ENCODE data around the gene CRYL1.

CRYL1 gene

GRCh38 chr13:20491926-20492435, 33.7 kb downstream of the CRYL1 start:
- no peak for DNase-seq

GRCh38 chr13:20489185-20489820, 36.4 kb downstream of the CRYL1 start:
- no peak for DNase-seq

- no peak for DNase-seq
These were observed 37.7 kb downstream of the CRYL1 start for GRCh38 chr13:20487927-20488326.

GRCh38 chr13:20482787-20483186, 42.9 kb downstream of the CRYL1 start:
- DNase-seq: no peak

- no peak for DNase-seq
These were observed 43.3 kb downstream of the CRYL1 start for GRCh38 chr13:20482275-20482761.

GRCh38 chr13:20477394-20477793, 48.3 kb downstream of the CRYL1 start:
- DNase-seq: no peak

GRCh38 chr13:20475927-20476691, 49.5 kb downstream of the CRYL1 start:
- DNase-seq: no peak

- DNase-seq: no peak
These were observed 51.1 kb downstream of the CRYL1 start for GRCh38 chr13:20474515-20474914.

- no peak for DNase-seq
These were observed 51.8 kb downstream of the CRYL1 start for GRCh38 chr13:20473888-20474287.

GRCh38 chr13:20473139-20473538, 52.5 kb downstream of the CRYL1 start:
- no peak for DNase-seq

GRCh38 chr13:20472531-20472930, 53.1 kb downstream of the CRYL1 start:
- no peak for DNase-seq

GRCh38 chr13:20470136-20470535, 55.5 kb downstream of the CRYL1 start:
- DNase-seq: no peak

GRCh38 chr13:20466371-20466770, 59.3 kb downstream of the CRYL1 start:
- DNase-seq: no peak

- no peak for DNase-seq
These were observed 60.3 kb downstream of the CRYL1 start for GRCh38 chr13:20465218-20465879.

- DNase-seq: no peak
These were observed 62.7 kb downstream of the CRYL1 start for GRCh38 chr13:20462921-20463320.

- DNase-seq: no peak
These were observed 63.1 kb downstream of the CRYL1 start for GRCh38 chr13:20462533-20462915.

GRCh38 chr13:20461860-20462532, 63.7 kb downstream of the CRYL1 start:
- no peak for DNase-seq

GRCh38 chr13:20461481-20461859, 64.2 kb downstream of the CRYL1 start:
- DNase-seq: no peak

GRCh38 chr13:20460761-20461160, 64.9 kb downstream of the CRYL1 start:
- no peak for DNase-seq

GRCh38 chr13:20457670-20458069, 68.0 kb downstream of the CRYL1 start:
- DNase-seq: no peak

GRCh38 chr13:20456737-20457136, 68.9 kb downstream of the CRYL1 start:
- no peak for DNase-seq

- no peak for DNase-seq
These were observed 74.3 kb downstream of the CRYL1 start for GRCh38 chr13:20451397-20451796.

GRCh38 chr13:20448470-20448869, 77.2 kb downstream of the CRYL1 start:
- no peak for DNase-seq
